ENCODE results near the gene TMEM254.
"Not testable (repeated sequence)": the region's sequence is repeated elsewhere in the genome, so short reads cannot be mapped to it uniquely, and the experiment has no call there.

Gene TMEM254

GRCh38 chr10:80077869-80078447 is 507 bp upstream of the TMEM254 start:
- no peak for DNase-seq (ENCODE audit: low read depth)

DNA sequence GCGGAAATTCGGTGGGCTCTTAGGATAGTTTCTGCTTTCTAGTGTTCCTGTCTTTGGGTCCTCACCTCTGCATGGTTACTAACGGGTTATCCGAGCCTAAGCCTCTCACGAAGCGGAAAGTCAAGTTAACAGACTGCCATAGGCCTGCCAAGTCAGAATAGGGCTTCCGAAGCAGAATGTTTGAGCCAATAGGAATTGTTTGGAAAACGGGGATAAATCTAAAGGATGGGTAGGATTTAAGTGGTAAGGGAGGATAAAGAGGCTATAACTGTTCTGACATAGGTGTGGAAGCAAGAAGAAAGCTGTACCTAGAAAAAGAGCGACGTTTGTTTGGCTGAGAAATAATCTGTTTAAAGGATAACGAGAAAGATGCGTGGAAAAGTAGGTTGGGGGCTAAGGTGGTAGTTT is 851 bp downstream of the TMEM254 start:
- DNase-seq (ENCODE audit: low read depth) = no peak

DNA sequence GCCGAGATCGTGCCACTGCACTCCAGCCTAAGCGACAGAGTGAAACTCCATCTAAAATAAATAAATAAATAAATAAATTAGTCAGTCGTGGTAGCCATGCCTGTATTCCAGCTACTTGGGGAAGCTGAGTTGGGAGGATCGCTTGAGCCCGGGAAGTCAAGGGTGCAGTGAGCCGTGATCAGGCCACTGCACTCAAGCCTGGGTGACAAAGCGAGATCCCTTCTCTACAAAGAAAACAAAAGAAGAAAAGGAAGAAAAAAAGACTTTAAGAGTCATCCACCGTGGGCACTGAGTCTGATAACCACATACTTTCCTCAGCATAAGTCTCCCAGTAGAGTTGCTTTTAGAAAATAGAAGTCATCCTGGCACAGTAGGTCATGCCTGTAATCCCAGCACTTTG is 2.6 kb downstream of the TMEM254 start:
- DNase-seq (ENCODE audit: low read depth) = no peak

DNA sequence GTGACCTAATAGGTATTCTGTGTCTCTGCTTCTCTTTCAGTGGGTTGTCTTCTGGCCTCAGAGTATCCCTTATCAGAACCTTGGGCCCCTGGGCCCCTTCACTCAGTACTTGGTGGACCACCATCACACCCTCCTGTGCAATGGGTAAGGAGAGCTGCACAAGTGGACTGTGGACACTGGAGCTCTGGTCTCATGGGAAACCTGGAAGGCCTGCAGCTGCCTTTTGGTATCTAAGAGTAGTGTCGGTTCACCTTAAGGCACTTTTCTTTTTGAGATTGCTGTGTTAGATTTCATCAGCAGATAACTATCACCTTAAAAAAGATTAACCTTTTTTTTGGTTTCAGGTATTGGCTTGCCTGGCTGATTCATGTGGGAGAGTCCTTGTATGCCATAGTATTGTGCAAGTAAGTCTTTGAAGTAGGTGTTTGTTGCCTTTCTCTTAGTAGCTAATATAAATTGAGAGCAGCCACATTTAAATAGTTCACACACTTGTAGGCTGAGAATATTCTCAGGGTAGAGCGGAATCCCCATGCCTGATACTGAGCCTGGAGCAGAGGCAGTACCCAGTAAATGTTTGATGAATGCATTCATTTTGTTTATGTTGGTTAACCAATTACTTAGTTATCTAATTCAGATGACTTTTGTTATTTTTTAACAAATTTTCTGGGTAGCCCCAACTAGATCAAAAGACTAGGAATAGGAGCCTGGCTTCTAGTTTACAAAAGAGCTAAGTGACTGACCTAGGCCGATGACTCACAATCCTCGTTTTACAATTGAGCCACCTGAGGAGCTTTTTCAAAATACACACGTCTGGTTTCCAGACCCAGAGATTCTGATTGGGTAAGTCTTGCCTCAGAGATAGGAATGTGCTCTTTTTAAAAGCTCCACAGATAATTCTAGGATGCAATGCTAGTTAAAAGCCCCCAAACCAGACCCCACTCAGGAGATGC is 3.6 kb downstream of the TMEM254 start:
- DNase-seq (ENCODE audit: low read depth) = peak; percentile 73

GRCh38 chr10:80090121-80090520 is 11.7 kb downstream of the TMEM254 start:
- no peak for DNase-seq (ENCODE audit: low read depth)

- no peak for DNase-seq (ENCODE audit: low read depth)
Observed at GRCh38 chr10:80094231-80094630, 15.8 kb downstream of the TMEM254 start.

DNA sequence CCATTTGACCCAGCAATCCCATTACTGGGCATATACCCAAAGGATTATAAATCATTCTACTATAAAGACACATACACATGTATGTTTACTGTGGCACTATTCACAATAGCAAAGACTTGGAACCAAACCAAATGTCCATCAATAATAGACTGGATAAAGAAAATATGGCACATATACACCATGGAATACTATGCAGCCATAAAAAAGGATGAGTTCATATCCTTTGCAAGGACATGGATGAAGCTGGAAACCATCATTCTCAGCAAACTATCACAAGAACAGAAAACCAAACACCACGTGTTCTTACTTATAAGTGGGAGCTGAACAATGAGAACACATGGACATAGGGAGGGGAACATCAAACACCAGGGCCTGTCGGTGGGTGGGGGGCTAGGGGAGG is 19.8 kb downstream of the TMEM254 start:
- not testable (repeated sequence) for DNase-seq (ENCODE audit: low read depth)

DNA sequence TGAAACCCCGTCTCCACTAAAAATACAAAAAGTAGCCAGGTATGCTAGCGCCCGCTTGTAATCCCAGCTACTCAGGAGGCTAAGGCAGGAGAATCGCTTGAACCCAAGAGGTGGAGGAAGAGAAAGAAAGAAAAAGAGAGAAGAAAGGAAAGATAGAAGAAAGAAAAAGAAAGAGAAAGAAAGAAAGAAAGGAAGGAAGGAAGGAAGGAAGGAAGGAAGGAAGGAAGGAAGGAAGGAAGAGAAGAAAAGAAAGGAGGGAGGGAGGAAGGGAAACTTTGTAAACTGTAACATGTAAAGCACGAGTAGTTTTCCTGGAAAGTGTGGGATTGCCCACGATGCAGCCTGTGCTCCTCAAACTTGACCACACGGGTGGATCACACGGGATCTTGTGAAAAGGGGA is 20.8 kb downstream of the TMEM254 start:
- DNase-seq (ENCODE audit: low read depth) = not testable (repeated sequence)

DNA sequence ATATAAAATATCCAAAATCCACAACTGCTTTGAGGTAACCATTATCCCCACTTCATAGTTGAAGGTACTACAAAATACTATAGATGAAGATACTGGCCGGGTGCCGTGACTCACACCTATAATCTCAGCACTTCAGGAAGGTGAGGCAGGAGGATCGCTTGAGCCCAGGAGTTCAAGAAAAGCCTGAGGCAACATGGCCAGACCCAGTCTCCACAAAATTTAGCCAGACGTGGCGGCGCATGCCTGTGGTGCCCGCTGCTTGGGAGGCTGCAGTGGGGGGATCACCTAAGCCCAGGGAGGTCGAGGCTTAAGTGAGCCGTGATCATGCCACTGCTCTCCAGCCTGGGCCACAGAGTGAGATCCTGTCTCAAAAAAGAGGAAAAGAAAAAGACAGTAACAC is 21.7 kb downstream of the TMEM254 start:
- no peak for DNase-seq (ENCODE audit: low read depth)

DNA sequence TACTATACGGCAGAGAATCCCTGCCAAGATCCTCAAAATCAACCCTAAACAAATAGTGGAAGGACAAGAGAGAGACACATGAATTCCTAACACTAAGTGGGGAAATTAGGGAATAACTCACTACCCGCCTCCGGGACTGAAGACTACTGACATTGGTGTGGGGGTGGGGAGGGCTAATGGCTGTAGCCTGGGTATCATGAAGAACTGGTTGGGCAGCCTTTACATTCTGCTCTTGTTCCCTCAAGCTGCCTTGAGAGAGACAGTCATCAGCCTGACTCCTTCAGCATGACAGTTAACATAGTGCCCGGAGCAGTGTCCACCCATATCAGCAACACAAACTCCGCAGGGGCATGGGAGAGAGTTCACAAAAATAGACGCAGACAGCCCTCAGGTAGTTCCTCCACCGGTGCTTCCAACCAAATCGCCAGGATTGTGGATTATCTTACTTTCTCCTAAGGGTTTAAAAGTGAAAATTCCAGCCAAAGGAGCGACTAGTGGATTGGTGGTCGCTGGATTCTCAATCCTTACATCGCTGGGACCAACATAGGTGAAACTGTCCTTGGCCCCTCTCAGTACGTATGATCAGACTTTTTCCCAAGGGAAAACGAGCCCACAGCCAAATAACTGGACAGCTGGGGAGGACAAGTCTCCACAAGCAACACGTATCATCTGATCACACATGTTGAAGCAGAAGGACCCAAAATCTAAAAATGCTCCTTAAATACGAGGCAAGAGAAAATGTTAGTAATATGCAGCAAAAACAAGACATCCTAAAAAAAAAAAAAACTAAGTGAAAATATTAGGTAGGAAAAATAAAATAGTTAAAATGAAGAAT is 22.6 kb downstream of the TMEM254 start:
- DNase-seq (ENCODE audit: low read depth) = no peak

DNA sequence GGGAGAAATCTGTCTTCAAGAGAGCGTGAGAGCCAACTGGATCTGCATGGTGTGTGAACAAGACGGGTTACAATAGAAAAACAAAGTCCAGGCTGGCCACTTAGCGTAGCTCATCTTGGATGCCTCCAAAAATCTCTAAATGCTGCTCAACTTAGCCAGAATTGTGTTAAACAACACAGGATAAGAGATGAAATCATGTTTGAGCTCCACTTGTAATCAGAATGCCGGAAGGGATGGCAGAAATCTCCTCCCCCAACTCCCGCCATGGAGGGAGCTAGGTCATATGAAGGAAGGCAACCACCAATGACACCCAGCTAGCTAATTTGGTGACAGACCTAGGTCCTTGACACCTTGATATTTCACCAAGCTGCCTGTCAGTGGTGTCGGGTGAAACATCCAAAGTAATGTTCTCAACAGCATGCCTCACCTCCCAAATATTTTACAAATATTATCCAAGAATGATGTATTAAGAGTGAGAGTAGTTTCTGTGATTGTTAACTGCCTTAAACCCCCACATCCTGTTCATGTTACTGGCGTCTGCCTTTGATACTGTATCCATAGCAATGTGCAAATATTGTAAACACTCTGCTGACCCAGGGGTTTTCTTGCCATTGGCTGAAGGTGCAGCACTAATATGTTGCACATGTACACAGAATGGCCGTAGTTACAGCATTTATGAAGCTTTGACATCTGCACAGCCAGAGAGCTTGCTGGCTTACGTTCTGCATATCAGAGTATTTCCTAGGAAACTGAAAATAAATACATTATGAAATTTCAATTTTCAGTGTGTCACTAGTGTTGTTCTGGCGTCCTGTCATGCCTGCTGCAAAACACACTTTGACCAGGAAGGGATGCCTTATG is 25.8 kb downstream of the TMEM254 start:
- peak; percentile 58 for DNase-seq (ENCODE audit: low read depth)

GRCh38 chr10:80108576-80109239 is 30.2 kb downstream of the TMEM254 start:
- no peak for DNase-seq (ENCODE audit: low read depth)

- DNase-seq (ENCODE audit: low read depth) = no peak
Observed at GRCh38 chr10:80110986-80111385, 32.5 kb downstream of the TMEM254 start.

DNA sequence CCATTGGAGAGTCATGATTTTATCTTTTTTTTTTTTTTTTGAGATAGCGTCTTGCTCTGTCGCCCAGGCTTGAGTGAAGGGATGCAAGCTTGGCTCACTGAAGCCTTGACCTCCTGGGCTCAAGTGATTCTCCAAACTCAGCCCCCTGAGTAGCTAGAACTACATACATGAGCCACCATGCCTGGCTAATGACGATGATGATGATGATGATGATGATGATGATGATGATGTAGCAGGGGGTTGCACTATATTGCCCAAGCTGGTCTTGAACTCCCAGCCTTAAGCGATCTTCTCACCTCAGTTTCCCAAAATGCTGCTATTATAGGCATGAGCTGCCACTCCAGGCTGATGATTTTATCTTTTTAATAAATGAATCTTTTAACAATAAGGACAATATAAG is 40.2 kb downstream of the TMEM254 start:
- DNase-seq (ENCODE audit: low read depth) = no peak

DNA sequence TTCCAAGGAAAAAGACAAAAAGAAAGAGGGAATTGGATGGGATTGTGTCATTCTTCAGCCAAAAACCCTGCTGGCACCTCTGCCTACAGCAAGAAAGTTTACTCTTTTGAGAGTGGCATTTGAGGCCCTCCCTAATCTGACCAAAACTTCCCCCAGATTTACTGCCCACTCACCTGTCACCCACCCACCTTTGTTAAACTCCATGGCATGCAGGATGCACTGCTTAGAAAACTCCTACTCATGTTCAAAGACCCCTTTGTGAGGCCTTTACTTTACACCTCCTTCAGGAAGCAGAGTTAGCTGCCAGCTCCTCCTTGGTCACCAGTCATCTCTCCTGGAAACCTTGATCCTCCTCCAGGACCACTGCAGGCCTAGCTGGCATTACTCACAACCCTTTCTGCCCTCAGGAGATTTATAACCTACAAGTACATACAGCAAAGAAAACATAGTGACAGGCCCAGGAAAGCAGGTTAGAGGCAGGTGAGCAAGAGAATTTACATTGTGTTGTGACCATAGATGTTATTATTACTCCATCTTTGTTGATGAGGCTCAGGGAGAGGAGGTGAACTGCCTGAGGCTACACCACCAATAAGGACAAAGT is 43.7 kb downstream of the TMEM254 start:
- no peak for DNase-seq (ENCODE audit: low read depth)

- no peak for DNase-seq (ENCODE audit: low read depth)
Observed at GRCh38 chr10:80122746-80123145, 44.3 kb downstream of the TMEM254 start.

DNA sequence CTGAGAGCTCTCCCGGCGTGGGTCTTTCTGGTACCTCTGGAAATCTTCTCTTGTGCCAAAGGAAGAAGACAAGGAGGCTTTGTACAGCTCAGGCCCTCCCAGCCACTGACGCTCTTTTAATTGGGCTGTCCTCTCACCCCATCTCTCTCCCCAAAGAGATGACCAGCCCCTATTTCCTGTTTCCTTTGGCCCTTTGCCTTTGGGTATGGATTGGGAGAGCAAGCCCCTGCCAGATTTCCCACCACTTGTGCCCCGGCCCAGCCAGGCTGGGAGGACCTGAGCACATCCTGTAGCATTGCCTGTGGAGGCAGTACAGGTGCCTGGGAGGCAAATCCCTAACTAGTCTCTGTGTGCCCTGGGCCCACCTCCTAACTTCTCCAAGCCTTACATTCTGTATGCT is 48.4 kb downstream of the TMEM254 start:
- no peak for DNase-seq (ENCODE audit: low read depth)

GRCh38 chr10:80131499-80131901 is 53.0 kb downstream of the TMEM254 start:
- peak; percentile 41 for DNase-seq (ENCODE audit: low read depth)

DNA sequence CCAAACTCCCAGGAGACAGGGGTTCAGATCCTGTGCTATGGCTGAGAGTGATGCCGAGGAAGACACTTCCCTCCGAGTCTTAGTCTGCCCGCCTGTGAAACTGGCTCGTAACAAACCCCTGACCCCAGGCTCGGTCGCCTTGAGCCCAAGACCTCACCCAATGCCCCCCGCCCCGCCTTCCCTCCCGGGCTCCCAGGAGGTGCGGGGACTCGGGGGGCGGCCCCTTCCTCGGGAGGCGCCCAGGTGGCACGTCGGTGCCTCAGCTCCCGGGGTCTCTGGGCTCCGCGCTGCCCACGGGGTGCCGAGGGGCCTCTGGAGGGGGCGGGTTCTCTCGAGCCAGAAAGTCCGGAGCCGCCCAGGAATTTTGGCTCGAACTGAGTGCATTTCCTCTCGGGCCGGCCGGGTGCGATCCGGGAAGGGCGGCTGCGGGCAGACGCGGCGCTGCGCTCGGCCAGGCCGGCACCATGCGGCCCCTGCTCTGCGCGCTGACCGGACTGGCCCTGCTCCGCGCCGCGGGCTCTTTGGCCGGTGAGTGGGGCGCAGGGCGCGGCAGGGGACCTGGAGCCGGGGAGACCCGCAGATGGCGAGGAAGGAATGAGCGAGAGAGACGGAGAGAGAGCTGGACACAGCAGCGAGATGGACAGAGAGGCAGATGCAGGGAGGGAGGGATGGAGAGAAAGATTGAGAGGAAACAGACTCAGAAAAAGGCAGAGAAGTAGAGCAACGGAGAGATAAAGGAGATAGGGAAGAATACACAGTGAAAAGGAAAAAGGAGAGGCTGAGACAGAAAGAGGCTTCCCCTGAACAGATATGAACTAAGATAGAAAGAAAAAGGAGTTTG is 54.1 kb downstream of the TMEM254 start, which contains the start of gene PLAC9:
PLAC9 (plus strand) TSS at position 432 of the 841 bp plus-strand sequence; CDS start at position 465, 33 bp downstream.
- no peak for DNase-seq (ENCODE audit: low read depth)

DNA sequence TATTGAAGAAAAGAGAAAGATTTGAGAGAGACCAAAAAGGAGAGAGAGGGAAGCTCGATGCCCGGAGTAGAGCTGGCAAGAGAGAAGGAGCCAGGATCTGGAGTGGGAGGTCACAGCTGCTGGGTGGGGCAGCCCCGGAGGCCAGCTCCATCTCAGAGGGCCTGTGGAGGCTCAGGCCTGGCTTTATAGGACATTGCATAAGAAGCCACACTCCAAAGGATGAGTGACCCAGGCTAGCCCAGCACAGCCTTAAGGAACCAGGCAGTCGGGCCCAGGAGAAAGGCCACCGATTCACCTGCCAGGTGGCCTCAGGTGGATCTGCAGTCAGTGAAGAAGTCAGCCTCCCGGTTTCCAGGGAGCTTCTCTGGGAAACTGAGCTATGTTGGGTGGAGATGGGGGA is 54.7 kb downstream of the TMEM254 start:
- DNase-seq (ENCODE audit: low read depth) = no peak

Measured in amniotic epithelial cell (primary cell).